ENCODE data around the gene KDM2A. TPM values are rescaled to one million over a fixed set of nuclear protein-coding genes. Genes with fewer than 3 reads are reported as not detected.

Gene KDM2A
- total RNA-seq, 1 donor from 2014 or later = 71.0 TPM

DNA sequence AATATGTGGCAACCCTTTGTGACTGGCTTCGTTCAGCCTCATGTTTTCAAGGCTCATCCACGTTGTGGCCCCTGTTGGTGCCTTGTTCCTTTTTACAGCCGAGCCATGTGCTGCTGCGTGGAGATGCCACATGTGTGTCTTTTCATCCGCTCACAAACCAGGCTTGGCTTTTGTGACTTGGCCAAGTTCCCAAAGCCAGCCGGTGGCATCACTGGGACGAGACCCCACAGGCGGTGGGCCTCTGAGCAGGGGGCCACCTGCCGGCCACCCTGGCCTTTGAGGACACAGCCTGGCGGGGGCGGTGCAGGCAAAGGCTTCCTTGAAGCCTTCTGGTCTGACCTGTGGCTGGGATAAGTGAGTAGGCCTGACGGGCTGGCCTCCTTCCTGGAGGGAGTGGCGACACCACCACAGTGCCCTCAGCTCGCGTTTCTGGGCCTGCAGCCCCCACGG is 157.7 kb downstream of the KDM2A start:
- Mint-ChIP-seq H3K4me1 (ENCODE audit: low read depth, unreplicated experiment) (peaks cover 3% of the 10 kb centered on the region), H3K9me3 (ENCODE audit: unreplicated experiment) (peaks cover 4% of the 10 kb centered on the region), H3K36me3 (ENCODE audit: unreplicated experiment) (no peaks in the 10 kb centered on the region), H3K27ac (ENCODE audit: unreplicated experiment) (peak overlapping the region; percentile 90), H3K27me3 (ENCODE audit: unreplicated experiment) (peaks cover 3% of the 10 kb centered on the region), H3K4me3 (ENCODE audit: unreplicated experiment) (no peak overlapping the region)
- DNase-seq = peak; percentile 33
- TF ChIP-seq, protein P1, sequence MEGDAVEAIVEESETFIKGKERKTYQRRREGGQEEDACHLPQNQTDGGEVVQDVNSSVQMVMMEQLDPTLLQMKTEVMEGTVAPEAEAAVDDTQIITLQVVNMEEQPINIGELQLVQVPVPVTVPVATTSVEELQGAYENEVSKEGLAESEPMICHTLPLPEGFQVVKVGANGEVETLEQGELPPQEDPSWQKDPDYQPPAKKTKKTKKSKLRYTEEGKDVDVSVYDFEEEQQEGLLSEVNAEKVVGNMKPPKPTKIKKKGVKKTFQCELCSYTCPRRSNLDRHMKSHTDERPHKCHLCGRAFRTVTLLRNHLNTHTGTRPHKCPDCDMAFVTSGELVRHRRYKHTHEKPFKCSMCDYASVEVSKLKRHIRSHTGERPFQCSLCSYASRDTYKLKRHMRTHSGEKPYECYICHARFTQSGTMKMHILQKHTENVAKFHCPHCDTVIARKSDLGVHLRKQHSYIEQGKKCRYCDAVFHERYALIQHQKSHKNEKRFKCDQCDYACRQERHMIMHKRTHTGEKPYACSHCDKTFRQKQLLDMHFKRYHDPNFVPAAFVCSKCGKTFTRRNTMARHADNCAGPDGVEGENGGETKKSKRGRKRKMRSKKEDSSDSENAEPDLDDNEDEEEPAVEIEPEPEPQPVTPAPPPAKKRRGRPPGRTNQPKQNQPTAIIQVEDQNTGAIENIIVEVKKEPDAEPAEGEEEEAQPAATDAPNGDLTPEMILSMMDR (IDR thresholded peaks at IDR 0.05; ENCODE audit: partially characterized antibody, unreplicated experiment) = no peak

DNA sequence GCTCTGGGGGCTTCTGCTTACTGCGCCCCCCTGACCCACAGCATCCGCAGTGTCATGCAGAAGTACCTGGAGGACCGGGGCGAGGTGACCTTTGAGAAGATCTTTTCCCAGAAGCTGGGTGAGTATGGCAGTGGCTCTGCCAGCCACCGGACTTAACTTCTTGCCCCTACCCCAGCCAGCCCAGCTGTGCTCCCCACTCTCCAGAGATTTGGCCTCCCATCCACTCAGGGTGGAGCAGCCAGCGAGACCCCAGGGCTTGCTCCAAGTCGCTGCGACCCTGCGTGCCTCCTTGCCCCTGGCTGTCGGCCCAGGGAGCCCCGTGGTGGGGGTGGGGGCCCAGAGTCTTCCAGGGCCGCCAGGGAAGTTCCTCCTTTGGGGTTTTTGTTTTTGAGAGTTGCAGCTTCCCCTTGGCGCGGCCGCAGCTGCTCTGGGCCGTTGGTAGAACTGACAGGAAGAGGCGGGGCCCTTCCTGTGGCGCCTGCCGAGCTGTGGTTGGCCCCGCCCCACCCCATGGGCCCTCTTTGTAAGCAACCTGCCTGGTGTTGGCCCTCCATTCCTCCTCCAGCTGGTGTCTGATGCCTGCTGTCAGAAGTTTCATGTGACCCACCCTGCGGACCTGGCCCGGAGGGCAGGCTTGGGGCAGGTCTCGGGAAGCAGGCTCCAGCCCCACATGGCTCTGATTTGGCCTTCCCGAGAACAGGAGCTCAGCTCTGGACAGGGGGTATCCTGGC is 158.3 kb downstream of the KDM2A start:
- TF ChIP-seq, protein P1 (IDR thresholded peaks at IDR 0.05; ENCODE audit: partially characterized antibody, unreplicated experiment) = no peak
- H3K27me3 Mint-ChIP-seq (ENCODE audit: unreplicated experiment) = peaks cover 4% of the 10 kb centered on the region
- H3K27ac Mint-ChIP-seq (ENCODE audit: unreplicated experiment) = peak overlapping the region; percentile 85
- H3K36me3 Mint-ChIP-seq (ENCODE audit: unreplicated experiment) = no peaks in the 10 kb centered on the region
- H3K4me1 Mint-ChIP-seq (ENCODE audit: low read depth, unreplicated experiment) = peaks cover 3% of the 10 kb centered on the region
- peak overlapping the region; percentile 42 for H3K4me3 Mint-ChIP-seq (ENCODE audit: unreplicated experiment)
- peak; percentile 57 for DNase-seq
- H3K9me3 Mint-ChIP-seq (ENCODE audit: unreplicated experiment) = peaks cover 4% of the 10 kb centered on the region

DNA sequence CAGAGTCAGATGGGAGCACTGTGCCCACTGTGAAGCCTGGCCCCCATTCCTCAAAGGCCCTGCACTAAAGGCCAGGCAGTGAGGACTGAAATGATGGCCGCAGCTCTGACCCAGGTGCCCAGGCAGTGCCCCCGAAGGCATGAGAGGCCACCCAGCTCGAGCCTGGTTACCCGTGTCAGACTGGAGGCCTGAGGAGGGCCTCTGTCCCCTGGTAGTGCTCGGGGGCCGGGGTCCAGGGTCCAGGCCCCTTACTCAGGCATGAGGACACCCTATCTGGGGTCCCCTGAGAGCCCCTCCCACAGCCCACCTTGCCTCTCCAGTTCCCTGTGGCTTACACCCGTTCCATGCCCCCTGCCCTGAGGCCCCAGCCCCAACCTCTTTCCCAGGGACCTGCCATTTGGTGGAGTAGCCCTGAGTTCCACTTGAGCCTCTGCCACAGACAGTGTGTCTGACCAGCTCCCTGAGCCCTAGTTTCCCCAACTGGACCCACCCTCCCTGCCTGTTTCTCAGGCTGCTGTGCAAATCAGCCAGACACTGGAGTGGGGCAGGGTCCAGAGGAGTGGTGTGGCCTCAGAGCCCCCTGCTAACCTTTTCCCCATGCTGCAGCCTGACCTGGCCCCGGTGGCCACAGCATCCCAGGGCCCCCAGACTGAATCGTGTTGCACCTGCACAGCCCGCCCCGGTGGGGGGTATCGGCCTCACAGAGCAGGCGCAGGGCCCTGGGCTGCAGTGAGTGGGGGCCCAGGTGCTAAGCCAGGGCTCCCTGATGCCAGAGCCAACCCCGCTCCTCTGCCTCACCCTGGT is 159.3 kb downstream of the KDM2A start:
- Mint-ChIP-seq H3K27ac (ENCODE audit: unreplicated experiment) (peak overlapping the region; percentile 85), H3K4me3 (ENCODE audit: unreplicated experiment) (no peak overlapping the region), H3K27me3 (ENCODE audit: unreplicated experiment) (peaks cover 5% of the 10 kb centered on the region), H3K4me1 (ENCODE audit: low read depth, unreplicated experiment) (peaks cover 3% of the 10 kb centered on the region), H3K36me3 (ENCODE audit: unreplicated experiment) (no peaks in the 10 kb centered on the region), H3K9me3 (ENCODE audit: unreplicated experiment) (peaks cover 4% of the 10 kb centered on the region)
- TF ChIP-seq, protein P1 (IDR thresholded peaks at IDR 0.05; ENCODE audit: partially characterized antibody, unreplicated experiment) = no peak
- peak; percentile 7 for DNase-seq

DNA sequence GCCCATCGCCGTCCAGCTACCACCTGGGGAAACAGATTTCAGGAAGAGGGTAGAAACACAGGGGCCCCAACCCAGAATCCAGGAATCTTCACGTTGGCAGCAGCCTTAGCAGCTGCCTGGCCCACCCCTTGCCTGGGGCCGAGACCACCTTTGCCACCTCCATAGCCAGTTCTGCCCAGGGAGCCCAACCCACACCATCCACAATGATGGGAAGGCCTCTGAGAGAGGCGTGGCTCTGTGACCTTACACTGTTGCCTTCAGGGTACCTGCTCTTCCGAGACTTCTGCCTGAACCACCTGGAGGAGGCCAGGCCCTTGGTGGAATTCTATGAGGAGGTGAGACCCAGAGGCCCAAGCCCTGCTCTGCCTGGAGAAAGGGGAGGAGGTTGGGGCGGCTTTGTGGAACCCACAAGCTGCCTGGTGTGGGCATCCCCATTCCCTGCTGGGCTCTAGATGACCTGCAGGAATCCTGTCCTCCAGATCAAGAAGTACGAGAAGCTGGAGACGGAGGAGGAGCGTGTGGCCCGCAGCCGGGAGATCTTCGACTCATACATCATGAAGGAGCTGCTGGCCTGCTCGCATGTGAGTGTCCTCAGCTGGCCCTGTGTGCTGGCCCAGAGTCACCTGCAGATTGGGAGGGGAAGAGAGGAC is 160.0 kb downstream of the KDM2A start:
- Mint-ChIP-seq H3K27me3 (ENCODE audit: unreplicated experiment) (peaks cover 5% of the 10 kb centered on the region), H3K4me1 (ENCODE audit: low read depth, unreplicated experiment) (peaks cover 3% of the 10 kb centered on the region), H3K27ac (ENCODE audit: unreplicated experiment) (peak overlapping the region; percentile 52), H3K9me3 (ENCODE audit: unreplicated experiment) (peaks cover 4% of the 10 kb centered on the region), H3K4me3 (ENCODE audit: unreplicated experiment) (no peak overlapping the region), H3K36me3 (ENCODE audit: unreplicated experiment) (no peaks in the 10 kb centered on the region)
- DNase-seq = no peak
- TF ChIP-seq, protein P1 (IDR thresholded peaks at IDR 0.05; ENCODE audit: partially characterized antibody, unreplicated experiment) = no peak
